Amniotic epithelial cell (primary cell): ENCODE measurements around the gene MIEN1.
A peak's percentile ranks its signal among the peaks of the same experiment; 100 is the strongest.
"Not testable (repeated sequence)": the region's sequence is repeated elsewhere in the genome, so short reads cannot be mapped to it uniquely, and the experiment has no call there.

Experiments
- DNase-seq: peaks from one replicate; pipeline ENCODE4 v3.0.0-alpha.2; 2010; ENCODE audit warnings: low read depth

MIEN1 gene

GRCh38 chr17:39699157-39699817 is 31.0 kb downstream of the MIEN1 start:
- not testable (repeated sequence) for DNase-seq

GRCh38 chr17:39697961-39698360 is 32.4 kb downstream of the MIEN1 start:
- DNase-seq = no peak

- DNase-seq = no peak
These were observed 33.6 kb downstream of the MIEN1 start for GRCh38 chr17:39696731-39697130.

- DNase-seq = no peak
These were observed 35.2 kb downstream of the MIEN1 start for GRCh38 chr17:39695089-39695474.

- no peak for DNase-seq
These were observed 35.7 kb downstream of the MIEN1 start for GRCh38 chr17:39694593-39694992.

- no peak for DNase-seq
These were observed 41.4 kb downstream of the MIEN1 start for GRCh38 chr17:39688945-39689344.

GRCh38 chr17:39688475-39688835 is 41.9 kb downstream of the MIEN1 start:
- no peak for DNase-seq

- DNase-seq = peak; percentile 87
These were observed 42.5 kb downstream of the MIEN1 start, which contains the start of gene PGAP3 for GRCh38 chr17:39687546-39688474. PGAP3 (minus strand) TSS chr17:39688057; CDS start chr17:39688014, 43 bp downstream.

GRCh38 chr17:39687101-39687545 is 43.2 kb downstream of the MIEN1 start:
- no peak for DNase-seq

GRCh38 chr17:39684369-39685192 is 45.8 kb downstream of the MIEN1 start:
- DNase-seq = no peak

GRCh38 chr17:39683295-39683939 is 46.9 kb downstream of the MIEN1 start:
- DNase-seq = no peak

GRCh38 chr17:39679521-39680192 is 50.7 kb downstream of the MIEN1 start:
- no peak for DNase-seq
